Neuronal stem cell (in vitro differentiated cells): Measurements from ENCODE around the gene MRPL58.

Experiments
- DNase-seq: peaks from one replicate; pipeline ENCODE4 v3.0.0-alpha.2; 2013; ENCODE audit warnings: low spot score
- H2AFZ ChIP-seq: one replicate; pipeline ENCODE4 v1.6.1; 2013; ENCODE audit warnings: mild to moderate bottlenecking, low read length, inconsistent platforms
- H2AK5ac ChIP-seq: 2 replicates; pipeline ENCODE4 v1.6.1; 2013; ENCODE audit warnings: low read depth, mild to moderate bottlenecking, inconsistent platforms, low read length, moderate library complexity, mixed read lengths
- H2BK120ac ChIP-seq: 2 replicates; pipeline ENCODE4 v1.6.1; 2013; ENCODE audit warnings: low read depth, mild to moderate bottlenecking, inconsistent platforms, low read length, moderate library complexity, mixed read lengths
- H2BK12ac ChIP-seq: one replicate; pipeline ENCODE4 v1.6.1; 2013; ENCODE audit warnings: low read length, inconsistent platforms
- H2BK15ac ChIP-seq: 2 replicates; pipeline ENCODE4 v1.6.1; 2013; ENCODE audit warnings: mild to moderate bottlenecking, low read length, inconsistent platforms, mixed read lengths
- H2BK5ac ChIP-seq: one replicate; pipeline ENCODE4 v1.6.1; 2013; ENCODE audit warnings: inconsistent platforms, mild to moderate bottlenecking, low read length, moderate library complexity
- H3K14ac ChIP-seq: one replicate; pipeline ENCODE4 v1.6.1; 2013; ENCODE audit warnings: low read length, inconsistent platforms
- H3K18ac ChIP-seq: 2 replicates; pipeline ENCODE4 v1.6.1; 2013; ENCODE audit warnings: low read length, inconsistent platforms
- H3K23ac ChIP-seq: 2 replicates; pipeline ENCODE4 v1.6.1; 2013; ENCODE audit warnings: low read depth, mild to moderate bottlenecking, mixed read lengths, low read length, inconsistent platforms; ENCODE audit not compliant: poor library complexity
- H3K27ac ChIP-seq: replicated peaks from 3 replicates; pipeline ENCODE4 v1.5.1; 2013; ENCODE audit warnings: low read length, inconsistent platforms
- H3K27me3 ChIP-seq, 3 experiments: 2 replicates each; pipeline ENCODE4 v1.6.1; 2013; ENCODE audit warnings: low read length in 3 of 3, mild to moderate bottlenecking in 2 of 3, inconsistent platforms in 1 of 3, low read depth in 1 of 3, mixed read lengths in 1 of 3, moderate library complexity in 1 of 3; ENCODE audit not compliant: control insufficient read depth in 3 of 3, insufficient read depth in 3 of 3
- H3K36me3 ChIP-seq, 2 donors: replicated peaks in 1 of 2; 2 replicates each; pipeline ENCODE4 v1.6.1; 2013; ENCODE audit warnings: low read length in 2 of 2; ENCODE audit not compliant: control insufficient read depth in 2 of 2, insufficient read depth in 2 of 2
- H3K4ac ChIP-seq: 2 replicates; pipeline ENCODE4 v1.6.1; 2013; ENCODE audit warnings: inconsistent platforms, mild to moderate bottlenecking, low read length, moderate library complexity
- H3K4me1 ChIP-seq, 2 donors: 1 replicate in 1 of 2; 2 replicates in 1 of 2; pipeline ENCODE4 v1.6.1; 2013; ENCODE audit warnings: low read length in 2 of 2, low read depth in 1 of 2; ENCODE audit not compliant: control insufficient read depth in 2 of 2, insufficient read depth in 1 of 2
- H3K4me2 ChIP-seq: one replicate; pipeline ENCODE4 v1.6.1; 2013; ENCODE audit warnings: mild to moderate bottlenecking, low read length, inconsistent platforms; ENCODE audit not compliant: insufficient read depth, poor library complexity, severe bottlenecking
- H3K4me3 ChIP-seq, 2 donors: 2 replicates each; pipeline ENCODE4 v1.5.1; 2013; ENCODE audit warnings: low read length in 2 of 2, mild to moderate bottlenecking in 2 of 2, inconsistent platforms in 1 of 2, moderate library complexity in 1 of 2
- H3K79me1 ChIP-seq: one replicate; pipeline ENCODE4 v1.6.1; 2013; ENCODE audit warnings: low read depth, mild to moderate bottlenecking, inconsistent platforms, low read length, moderate library complexity
- H3K9ac ChIP-seq: one replicate; pipeline ENCODE4 v1.6.1; 2013; ENCODE audit warnings: mild to moderate bottlenecking, low read depth, low read length, inconsistent platforms; ENCODE audit not compliant: poor library complexity
- H3K9me3 ChIP-seq, 2 donors: replicated peaks in 1 of 2; 2 replicates each; pipeline versions ENCODE3 to v1.6.1; 2013; ENCODE audit warnings: low read length in 2 of 2, mild to moderate bottlenecking in 2 of 2, inconsistent platforms in 1 of 2, low read depth in 1 of 2, mixed read lengths in 1 of 2, moderate library complexity in 1 of 2; ENCODE audit not compliant: control insufficient read depth in 2 of 2, insufficient read depth in 1 of 2
- H4K8ac ChIP-seq: one replicate; pipeline ENCODE4 v1.6.1; 2013; ENCODE audit warnings: low read depth, mild to moderate bottlenecking, inconsistent platforms, low read length, moderate library complexity
- H4K91ac ChIP-seq: one replicate; pipeline ENCODE4 v1.6.1; 2013; ENCODE audit warnings: low read length, low read depth, mild to moderate bottlenecking, inconsistent platforms; ENCODE audit not compliant: poor library complexity
- WGBS, 2 donors: extraction: QIAGEN DNeasy Blood & Tissue Kit; methylation state at CpG; one replicate each; pipeline ENCODE4 v1.1.7; 2013; ENCODE audit warnings: missing lambda C conversion rate in 2 of 2, mixed read lengths in 1 of 2; ENCODE audit not compliant: insufficient read length in 2 of 2, insufficient replicate concordance in 1 of 2; ENCODE audit errors: extremely low coverage in 2 of 2; 5-methylcytosine and 5-hydroxymethylcytosine counted together

Gene MRPL58

DNA sequence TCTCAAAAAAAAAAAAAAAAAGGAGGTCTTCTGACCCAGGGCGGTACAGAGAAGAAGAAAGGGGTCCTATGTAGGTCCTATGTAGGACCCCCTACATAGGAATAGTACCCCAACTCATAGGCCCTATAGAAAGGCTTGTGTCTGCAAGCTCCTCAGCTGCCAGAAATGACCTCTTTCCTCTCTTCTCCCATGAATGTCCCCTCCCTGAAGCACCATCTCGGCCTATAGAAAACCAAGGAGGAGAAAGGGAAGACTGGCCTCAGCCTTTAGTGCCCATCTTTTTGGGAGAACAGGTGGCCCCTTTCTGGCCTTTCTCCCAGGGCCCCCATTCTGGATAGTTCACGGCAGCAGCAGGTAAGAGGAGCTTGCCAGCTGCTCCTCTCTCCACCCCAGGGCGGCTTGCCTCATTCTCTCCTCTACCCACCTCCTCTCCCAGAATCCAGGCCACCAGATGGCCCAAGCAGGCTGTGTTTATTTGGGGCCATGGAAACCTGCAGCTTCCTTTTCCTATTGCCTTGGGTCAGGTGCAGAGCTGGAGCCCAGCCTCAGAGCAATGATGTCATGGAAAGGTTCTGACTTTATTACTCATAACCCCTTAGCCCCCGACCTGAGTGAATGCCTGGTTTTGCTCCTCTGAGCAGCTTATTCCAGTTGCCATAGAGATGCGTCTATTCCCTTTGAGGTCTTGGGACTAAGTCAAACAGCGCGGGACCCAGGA lies 1.6 kb upstream of the MRPL58 start:
- Histone ChIP-seq H3K27me3 (no peaks in the 10 kb centered on the region), H2BK15ac (no peak overlapping the region), H3K18ac (no peak overlapping the region), H3K4ac (no peak overlapping the region), H3K9ac (no peak overlapping the region), H2AK5ac (peak overlapping the region; percentile 19), H3K9me3 (no peaks in the 10 kb centered on the region), H3K23ac (no peak overlapping the region), H3K27ac (no peak overlapping the region), H3K4me1 (peaks cover 7 to 12% of the 10 kb centered on the region in 2 donors), H2BK5ac (no peak overlapping the region), H2BK120ac (no peak overlapping the region), H3K14ac (no peak overlapping the region), H4K8ac (no peak overlapping the region), H4K91ac (no peak overlapping the region), H3K36me3 (peaks cover 0 to 9% of the 10 kb centered on the region in 2 donors), H3K4me2 (no peak overlapping the region), H3K79me1 (no peaks in the 10 kb centered on the region), H2BK12ac (no peak overlapping the region), H3K4me3 (no peak overlapping the region), H2AFZ (no peak overlapping the region)
- DNase-seq = no peak
- no CpG with 5 or more reads among the region's 8 CpGs for WGBS, 2 donors

DNA sequence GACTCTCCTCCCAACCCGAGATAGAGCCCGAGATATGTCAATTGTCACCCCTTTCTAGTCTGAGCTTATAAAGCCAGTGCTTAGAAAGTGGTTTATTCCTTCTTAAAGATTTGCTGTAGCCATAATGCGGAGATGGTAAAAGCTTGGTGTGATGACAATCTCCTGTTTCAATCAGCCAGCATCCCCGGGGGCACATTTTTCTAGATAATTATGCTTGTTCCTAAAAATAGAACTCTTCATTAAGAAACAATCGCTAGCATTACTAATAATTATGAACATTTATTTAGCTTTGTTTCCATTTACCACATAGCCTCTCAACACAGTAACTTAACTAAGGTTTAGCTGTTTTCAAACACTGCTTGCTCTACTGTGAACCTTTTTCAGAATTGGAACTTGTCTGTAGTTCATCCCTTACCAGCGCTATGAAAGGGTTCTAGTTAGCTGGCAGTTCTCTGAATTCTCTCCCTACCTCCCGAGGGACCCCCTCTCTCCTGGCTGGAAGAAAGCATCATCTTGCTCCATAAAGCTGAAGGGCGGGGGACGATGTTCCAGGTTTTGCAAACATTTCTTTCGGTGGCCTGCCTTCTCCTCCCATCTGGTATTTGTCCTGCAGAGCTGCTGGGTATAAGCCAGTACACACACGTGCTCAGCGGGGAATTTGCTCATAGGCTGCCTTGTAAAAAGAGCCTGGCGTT lies 922 bp upstream of the MRPL58 start:
- Histone ChIP-seq H3K4me3 (peak overlapping the region in 1 of 2 donors; percentile 76), H3K4ac (no peak overlapping the region)
- WGBS, 2 donors = no CpG with 5 or more reads among the region's 13 CpGs

DNA sequence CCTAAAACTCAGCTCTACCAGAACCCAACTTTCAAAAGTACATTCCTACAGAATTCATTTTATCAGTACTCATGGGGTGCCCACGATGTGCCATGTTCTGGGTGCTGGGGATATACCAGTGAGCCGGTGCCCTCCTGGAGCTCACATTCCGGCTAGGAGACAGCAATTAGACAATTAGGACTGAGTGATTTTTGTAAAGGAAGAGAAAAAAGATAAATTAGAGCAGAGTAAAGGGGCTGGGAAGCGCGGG lies 449 bp upstream of the MRPL58 start:
- H2BK12ac ChIP-seq = no peak overlapping the region
- H3K36me3 ChIP-seq = peaks cover 3 to 15% of the 10 kb centered on the region in 2 donors
- no peak for DNase-seq
- H2BK15ac ChIP-seq = no peak overlapping the region
- H3K27me3 ChIP-seq = no peaks in the 10 kb centered on the region
- H2AFZ ChIP-seq = peak overlapping the region; percentile 87
- H3K9ac ChIP-seq = peak overlapping the region; percentile 14
- no peak overlapping the region for H2AK5ac ChIP-seq
- H3K23ac ChIP-seq = peak overlapping the region; percentile 92
- peak overlapping the region; percentile 72 for H3K18ac ChIP-seq
- WGBS, 2 donors = no CpG with 5 or more reads among the region's 5 CpGs
- peaks cover 7 to 12% of the 10 kb centered on the region in 2 donors for H3K4me1 ChIP-seq
- no peak overlapping the region for H3K14ac ChIP-seq
- no peak overlapping the region for H2BK120ac ChIP-seq
- H3K9me3 ChIP-seq = peaks cover 0 to 2% of the 10 kb centered on the region in 2 donors
- H3K27ac ChIP-seq = peak overlapping the region; percentile 75
- H3K79me1 ChIP-seq = no peaks in the 10 kb centered on the region
- peak overlapping the region; percentile 69 for H3K4me2 ChIP-seq
- H3K4me3 ChIP-seq = peak overlapping the region; percentile 27 to 76
- no peak overlapping the region for H2BK5ac ChIP-seq
- no peak overlapping the region for H4K91ac ChIP-seq
- H4K8ac ChIP-seq = no peak overlapping the region
- no peak overlapping the region for H3K4ac ChIP-seq

More for the DNA sequence above, 922 bp upstream of the MRPL58 start:
- peak overlapping the region; percentile 87 for H2AFZ ChIP-seq
- H4K91ac ChIP-seq = no peak overlapping the region
- H2BK15ac ChIP-seq = no peak overlapping the region
- H3K27ac ChIP-seq = peak overlapping the region; percentile 75
- no peak for DNase-seq
- no peak overlapping the region for H3K23ac ChIP-seq
- no peaks in the 10 kb centered on the region for H3K27me3 ChIP-seq
- H3K9me3 ChIP-seq = peaks cover 0 to 1% of the 10 kb centered on the region in 2 donors
- H3K14ac ChIP-seq = no peak overlapping the region
- H2BK12ac ChIP-seq = no peak overlapping the region
- no peak overlapping the region for H2BK5ac ChIP-seq
- no peak overlapping the region for H2AK5ac ChIP-seq
- H2BK120ac ChIP-seq = no peak overlapping the region
- peak overlapping the region; percentile 69 for H3K4me2 ChIP-seq
- no peak overlapping the region for H3K18ac ChIP-seq
- peak overlapping the region; percentile 14 for H3K9ac ChIP-seq
- H4K8ac ChIP-seq = no peak overlapping the region
- peaks cover 7 to 12% of the 10 kb centered on the region in 2 donors for H3K4me1 ChIP-seq
- peaks cover 1 to 11% of the 10 kb centered on the region in 2 donors for H3K36me3 ChIP-seq
- H3K79me1 ChIP-seq = no peaks in the 10 kb centered on the region

DNA sequence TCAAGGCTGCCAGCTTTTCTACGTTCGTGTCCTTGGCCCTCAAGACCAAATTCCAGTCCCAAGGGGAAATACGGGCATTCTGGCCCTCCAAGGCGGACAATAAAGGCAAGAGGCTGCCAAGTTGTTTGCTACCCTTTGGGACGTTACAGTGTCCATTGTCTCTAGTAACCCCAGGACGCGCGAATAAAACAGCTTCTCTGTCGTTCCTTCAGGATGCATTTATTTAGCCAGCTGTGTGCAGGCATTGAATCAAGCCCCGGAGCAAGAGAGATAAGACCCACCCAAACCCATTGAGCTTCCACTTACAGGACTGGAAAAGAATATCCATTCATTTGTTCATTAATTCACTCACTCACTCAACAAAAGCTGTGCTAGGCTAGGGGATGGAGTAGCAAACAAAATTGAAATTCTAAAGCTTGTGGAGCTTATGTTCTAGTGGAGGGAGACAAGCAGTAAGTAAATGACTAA lies 656 bp downstream of the MRPL58 start:
- Histone ChIP-seq H4K91ac (no peak overlapping the region), H3K27me3 (no peaks in the 10 kb centered on the region), H3K23ac (no peak overlapping the region), H3K79me1 (no peaks in the 10 kb centered on the region), H2BK15ac (no peak overlapping the region), H4K8ac (no peak overlapping the region), H3K4me3 (peak overlapping the region; percentile 76 to 94), H2BK12ac (no peak overlapping the region), H3K4me1 (peaks cover 7 to 12% of the 10 kb centered on the region in 2 donors), H2BK120ac (no peak overlapping the region), H2AK5ac (no peak overlapping the region), H3K27ac (peak overlapping the region; percentile 15), H3K4ac (no peak overlapping the region), H3K9me3 (peaks cover 0 to 2% of the 10 kb centered on the region in 2 donors), H2BK5ac (no peak overlapping the region), H3K9ac (peak overlapping the region; percentile 93), H3K4me2 (peak overlapping the region; percentile 59), H3K14ac (no peak overlapping the region), H2AFZ (peak overlapping the region; percentile 87), H3K36me3 (peaks cover 5 to 16% of the 10 kb centered on the region in 2 donors), H3K18ac (no peak overlapping the region)
- no CpG with 5 or more reads among the region's 10 CpGs for WGBS, 2 donors
- DNase-seq = no peak
